Neural cell (in vitro differentiated cells): ENCODE measurements around the gene ITPKB. TPM values are rescaled to one million over a fixed set of nuclear protein-coding genes. Genes with fewer than 3 reads are reported as not detected.
"Not testable (repeated sequence)": the region's sequence is repeated elsewhere in the genome, so short reads cannot be mapped to it uniquely, and the experiment has no call there.

ENCODE experiments used
- H2AFZ ChIP-seq: fragments of 200-600, 300-800 bp; sonication (generic), shearing (Covaris generic); 2 replicates; pipeline ENCODE4 v1.6.0; 2014; ENCODE audit warnings: low read depth, mild to moderate bottlenecking, antibody characterized with exemption, low read length, moderate library complexity
- H3F3A ChIP-seq: fragments of 200-600 bp; shearing (Covaris generic); 2 replicates; pipeline ENCODE4 v1.6.1; 2016; ENCODE audit warnings: mild to moderate bottlenecking, moderate library complexity, mixed read lengths, antibody characterized with exemption, low read length; ENCODE audit not compliant: insufficient read depth, poor library complexity, severe bottlenecking
- H3K27ac ChIP-seq: fragments of 200-600, 300-800 bp; sonication (generic), shearing (Covaris generic); 2 replicates; pipeline ENCODE4 v1.5.1; 2014; ENCODE audit warnings: mild to moderate bottlenecking, low read length, moderate library complexity
- H3K27me3 ChIP-seq: fragments of 300-800, 200-600 bp; sonication (generic), shearing (Covaris generic); 2 replicates; pipeline ENCODE4 v1.6.0; 2014; ENCODE audit warnings: mild to moderate bottlenecking, low read depth, low read length, moderate library complexity; ENCODE audit not compliant: insufficient read depth
- H3K36me3 ChIP-seq: fragments of 300-800, 200-600 bp; sonication (generic), shearing (Covaris generic); 2 replicates; pipeline ENCODE4 v1.5.1; 2014; ENCODE audit warnings: mild to moderate bottlenecking, antibody characterized with exemption, low read length, moderate library complexity; ENCODE audit not compliant: insufficient read depth
- H3K4me2 ChIP-seq: fragments of 300-800, 200-600 bp; sonication (generic), shearing (Covaris generic); 2 replicates; pipeline ENCODE4 v1.6.0; 2014; ENCODE audit warnings: mild to moderate bottlenecking, low read length
- H3K4me3 ChIP-seq: fragments of 300-800, 200-600 bp; sonication (generic), shearing (Covaris generic); 2 replicates; pipeline ENCODE4 v1.5.1; 2014; ENCODE audit warnings: mild to moderate bottlenecking, low read length, moderate library complexity
- H3K79me2 ChIP-seq: fragments of 200-600 bp; shearing (Covaris generic); replicated peaks from 2 replicates; pipeline ENCODE4 v1.6.0; 2014; ENCODE audit warnings: mild to moderate bottlenecking, low read length, moderate library complexity; ENCODE audit not compliant: insufficient read depth
- H3K9ac ChIP-seq: fragments of 300-800, 200-600 bp; sonication (generic), shearing (Covaris generic); 2 replicates; pipeline ENCODE4 v1.6.1; 2016; ENCODE audit warnings: mild to moderate bottlenecking, low read length, mixed read lengths
- H3K9me2 ChIP-seq: fragments of 200-600 bp; shearing (Covaris generic); 2 replicates; pipeline ENCODE4 v1.6.1; 2016; ENCODE audit warnings: mild to moderate bottlenecking, low read length, mixed read lengths; ENCODE audit not compliant: insufficient read depth
- H3K9me3 ChIP-seq: fragments of 200-600, 300-800 bp; sonication (generic), shearing (Covaris generic); 2 replicates; pipeline ENCODE4 v1.6.1; 2016; ENCODE audit warnings: mild to moderate bottlenecking, mixed run types, low read length, moderate library complexity, mixed read lengths
- H4K20me1 ChIP-seq: fragments of 200-600 bp; shearing (Covaris generic); 2 replicates; pipeline ENCODE4 v1.6.1; 2016; ENCODE audit warnings: mild to moderate bottlenecking, mixed run types; ENCODE audit not compliant: insufficient read depth
- CTCF ChIP-seq: fragments of 450-650 bp; IDR thresholded peaks from 2 replicates; pipeline ENCODE4 v1.5.1; 2014; ENCODE audit warnings: antibody characterized with exemption, mild to moderate bottlenecking, moderate library complexity; ENCODE audit not compliant: poor library complexity, severe bottlenecking
- EP300 ChIP-seq: fragments of 450-650 bp; conservative IDR thresholded peaks from 2 replicates; pipeline ENCODE4 v1.6.1; 2014; ENCODE audit warnings: antibody characterized with exemption, mild to moderate bottlenecking, moderate library complexity; ENCODE audit not compliant: poor library complexity, severe bottlenecking
- EZH2 ChIP-seq: fragments of 200-600, 300-800 bp; shearing (Covaris generic), sonication (generic); IDR thresholded peaks from 2 replicates; pipeline ENCODE4 v1.6.1; 2014; ENCODE audit warnings: antibody characterized with exemption, low read length, borderline replicate concordance, mild to moderate bottlenecking; ENCODE audit not compliant: insufficient read depth, poor library complexity, severe bottlenecking
- MXI1 ChIP-seq: fragments of 450-650 bp; conservative IDR thresholded peaks from 2 replicates; pipeline ENCODE4 v1.6.1; 2014; ENCODE audit warnings: antibody characterized with exemption, mild to moderate bottlenecking; ENCODE audit not compliant: poor library complexity, severe bottlenecking
- POLR2AphosphoS5 ChIP-seq: IDR thresholded peaks from 2 replicates; pipeline ENCODE4 v1.6.1; 2012
- RAD21 ChIP-seq: fragments of 450-650 bp; conservative IDR thresholded peaks from 2 replicates; pipeline ENCODE4 v1.6.1; 2014; ENCODE audit warnings: antibody characterized with exemption, mild to moderate bottlenecking, moderate library complexity
- REST ChIP-seq: IDR thresholded peaks from 2 replicates; pipeline ENCODE4 v1.6.1; 2012; ENCODE audit warnings: borderline replicate concordance
- SMC3 ChIP-seq: fragments of 450-650 bp; conservative IDR thresholded peaks from 2 replicates; pipeline ENCODE4 v1.6.1; 2014; ENCODE audit warnings: antibody characterized with exemption, mild to moderate bottlenecking, moderate library complexity; ENCODE audit not compliant: poor library complexity
- TAF1 ChIP-seq: IDR thresholded peaks from 2 replicates; pipeline ENCODE4 v1.6.1; 2012; ENCODE audit warnings: low read depth
- polyA plus RNA-seq: library from polyadenylated mRNA; depleted of rRNA; stranded (reverse); fragments of >200 nt; gene quantifications from 2 replicates; pipeline ENCODE4 v1.2.3, GENCODE V29; 2014

ITPKB gene
- polyA plus RNA-seq, 1 donor from 2014 or later = 0.19 TPM

GRCh38 chr1:226599636-226600238 lies 139.3 kb downstream of the ITPKB start:
- Histone ChIP-seq H4K20me1 (no peaks in the 10 kb centered on the region), H3K4me3 (no peak overlapping the region), H3K9me3 (no peaks in the 10 kb centered on the region), H3K9ac (no peak overlapping the region), H3K36me3 (no peaks in the 10 kb centered on the region), H3K27ac (no peak overlapping the region), H3F3A (no peaks in the 10 kb centered on the region), H3K4me2 (no peak overlapping the region), H3K79me2 (no peaks in the 10 kb centered on the region), H3K9me2 (no peaks in the 10 kb centered on the region), H3K27me3 (no peaks in the 10 kb centered on the region), H2AFZ (no peak overlapping the region)
- TF ChIP-seq SMC3 (no peak), POLR2AphosphoS5 (no peak), MXI1 (no peak), REST (no peak), EP300 (no peak), EZH2 (no peak), RAD21 (no peak)

GRCh38 chr1:226598955-226599354 lies 140.1 kb downstream of the ITPKB start:
- not testable (repeated sequence) for H3F3A ChIP-seq, H4K20me1 ChIP-seq, H3K9ac ChIP-seq, H3K79me2 ChIP-seq, H3K27ac ChIP-seq, H3K36me3 ChIP-seq, H2AFZ ChIP-seq, H3K9me2 ChIP-seq, H3K4me2 ChIP-seq, H3K27me3 ChIP-seq, H3K4me3 ChIP-seq, H3K9me3 ChIP-seq

- Histone ChIP-seq H3K9me2 (no peaks in the 10 kb centered on the region), H3K9ac (no peak overlapping the region), H3K27me3 (no peaks in the 10 kb centered on the region), H3K79me2 (no peaks in the 10 kb centered on the region), H2AFZ (no peak overlapping the region), H3K4me2 (no peak overlapping the region), H3K9me3 (no peaks in the 10 kb centered on the region), H3K27ac (no peak overlapping the region), H4K20me1 (no peaks in the 10 kb centered on the region), H3K4me3 (no peak overlapping the region), H3K36me3 (no peaks in the 10 kb centered on the region), H3F3A (no peaks in the 10 kb centered on the region)
- TF ChIP-seq CTCF (no peak), POLR2AphosphoS5 (no peak), RAD21 (no peak), MXI1 (no peak), TAF1 (no peak), EP300 (no peak)
These were observed 140.6 kb downstream of the ITPKB start for GRCh38 chr1:226598455-226598849.
